ENCODE measurements around the gene ACTL8.
"Not testable (repeated sequence)": the region's sequence is repeated elsewhere in the genome, so short reads cannot be mapped to it uniquely, and the experiment has no call there.

ACTL8 gene

GRCh38 chr1:17735793-17736192, 19.3 kb upstream of the ACTL8 start:
- peak; percentile 46 for DNase-seq

DNA sequence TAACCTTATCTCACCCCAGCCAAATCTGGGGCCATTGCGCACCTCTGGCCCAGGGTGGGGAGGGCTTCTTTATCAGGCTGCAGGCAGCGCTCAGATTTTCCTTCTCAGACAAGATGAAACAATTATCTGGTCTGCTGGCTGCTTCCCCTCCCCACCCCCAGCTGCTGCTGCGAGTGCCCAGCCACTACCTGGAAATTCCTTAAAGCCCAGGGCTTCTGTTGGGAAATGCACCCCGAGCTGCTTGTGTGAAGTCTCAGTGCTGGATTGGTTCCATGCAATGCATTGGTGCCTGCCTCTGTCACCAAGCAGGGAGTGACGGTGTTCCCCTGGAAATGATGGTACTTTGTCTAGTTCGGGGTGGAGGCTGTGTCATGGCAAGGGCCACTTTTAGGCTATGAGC, 18.5 kb upstream of the ACTL8 start:
- DNase-seq = no peak

GRCh38 chr1:17739050-17739449, 16.1 kb upstream of the ACTL8 start:
- DNase-seq = no peak

- no peak for DNase-seq
These were observed 14.1 kb upstream of the ACTL8 start for GRCh38 chr1:17741052-17741451.

GRCh38 chr1:17742583-17742982, 12.6 kb upstream of the ACTL8 start:
- DNase-seq = no peak

DNA sequence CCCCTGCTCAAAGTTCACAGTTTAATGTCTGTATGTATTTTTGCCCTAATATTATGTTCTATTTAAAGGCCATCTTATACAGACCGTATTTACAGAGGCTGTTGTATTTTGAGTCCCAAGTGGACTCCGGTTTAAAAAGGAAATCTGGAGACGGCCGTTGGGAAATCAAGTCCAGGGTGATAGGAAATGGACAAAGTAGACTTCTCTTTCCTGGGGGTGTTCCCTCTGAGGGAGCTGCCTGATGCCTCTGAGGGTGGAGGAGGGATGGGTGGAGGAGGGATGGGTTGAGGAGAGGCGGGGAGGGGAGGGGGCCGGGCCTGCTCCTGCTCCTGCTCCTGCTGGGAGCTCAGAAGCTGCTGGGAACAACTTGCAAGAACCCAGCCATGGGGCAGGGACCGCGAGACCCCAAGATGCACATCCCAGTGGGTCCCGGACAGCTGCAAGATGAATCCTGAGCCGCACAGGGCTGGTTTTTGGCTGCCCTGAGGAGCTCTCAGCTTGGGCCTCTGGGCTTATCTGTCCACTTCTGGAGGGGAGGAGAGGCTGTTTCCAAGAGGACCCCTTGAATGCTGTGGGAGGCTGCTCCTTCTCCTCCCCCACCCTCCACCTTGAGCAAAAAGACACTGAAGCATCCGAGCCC, 12.0 kb upstream of the ACTL8 start:
- peak; percentile 53 for DNase-seq

GRCh38 chr1:17743925-17744324, 11.2 kb upstream of the ACTL8 start:
- no peak for DNase-seq

GRCh38 chr1:17744666-17745478, 10.3 kb upstream of the ACTL8 start:
- peak; percentile 90 for DNase-seq

DNA sequence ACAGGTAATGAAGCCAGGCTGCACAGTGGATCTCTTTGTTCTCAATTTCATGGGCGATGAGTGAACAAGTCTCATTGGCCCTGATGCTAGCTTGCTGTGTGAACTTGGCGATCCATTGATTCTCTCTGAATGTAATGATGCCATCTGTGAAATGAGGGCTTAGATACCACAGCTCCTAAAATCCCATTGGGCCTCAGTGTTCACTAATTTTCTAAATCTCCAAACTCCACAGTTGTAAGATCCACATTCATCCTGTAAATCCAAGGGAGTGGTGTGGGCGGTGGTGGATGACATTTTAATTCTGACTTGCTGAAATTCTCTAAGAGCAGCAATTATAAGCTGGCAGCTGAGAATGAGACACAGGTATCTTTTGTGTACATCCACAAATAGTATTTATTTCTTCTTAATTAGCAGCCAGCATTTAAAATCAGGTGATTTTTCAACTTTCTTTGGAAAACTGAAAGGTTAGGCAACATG, 9.6 kb upstream of the ACTL8 start:
- no peak for DNase-seq

DNA sequence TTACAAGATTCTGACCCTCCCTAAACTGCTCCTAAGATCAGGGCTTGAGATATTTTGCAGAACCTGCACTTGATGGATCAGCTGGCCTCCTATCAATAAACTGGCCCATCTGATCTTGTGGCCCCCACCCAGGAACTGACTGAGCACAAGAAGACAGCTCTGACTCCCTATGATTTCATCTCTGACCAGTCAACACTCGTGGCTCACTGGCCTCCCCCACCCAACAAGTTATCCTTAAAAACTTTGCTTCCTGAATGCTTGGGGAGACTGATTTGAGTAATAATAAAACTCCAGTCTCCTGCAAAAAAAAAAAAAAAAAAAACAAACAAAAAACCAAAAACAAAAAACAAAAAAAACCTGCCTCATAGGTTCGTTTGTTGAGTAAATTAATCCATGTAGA, 8.9 kb upstream of the ACTL8 start:
- DNase-seq = not testable (repeated sequence)

GRCh38 chr1:17746920-17747319, 8.2 kb upstream of the ACTL8 start:
- DNase-seq = no peak

DNA sequence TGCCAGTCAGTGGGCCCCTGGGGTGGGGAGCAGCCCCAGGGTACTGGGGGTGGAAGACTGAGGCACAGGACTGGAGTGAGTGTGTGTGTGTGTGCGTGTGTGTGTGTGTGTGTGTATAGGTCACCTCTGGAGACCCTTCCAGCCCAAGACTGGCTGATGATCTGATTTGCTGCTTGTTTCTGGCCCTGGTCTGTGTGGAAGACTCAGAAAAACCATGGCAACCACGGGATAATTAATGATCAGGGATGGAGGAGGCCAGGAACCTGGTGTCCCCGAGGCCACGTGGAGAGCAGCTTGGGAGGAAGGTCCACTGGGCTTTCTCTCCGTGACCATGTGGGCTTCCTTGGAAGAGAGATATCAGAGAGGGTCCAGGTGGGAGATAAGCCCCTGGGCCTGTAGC, 4.8 kb upstream of the ACTL8 start:
- no peak for DNase-seq

GRCh38 chr1:17752356-17752755, 2.8 kb upstream of the ACTL8 start:
- no peak for DNase-seq

DNA sequence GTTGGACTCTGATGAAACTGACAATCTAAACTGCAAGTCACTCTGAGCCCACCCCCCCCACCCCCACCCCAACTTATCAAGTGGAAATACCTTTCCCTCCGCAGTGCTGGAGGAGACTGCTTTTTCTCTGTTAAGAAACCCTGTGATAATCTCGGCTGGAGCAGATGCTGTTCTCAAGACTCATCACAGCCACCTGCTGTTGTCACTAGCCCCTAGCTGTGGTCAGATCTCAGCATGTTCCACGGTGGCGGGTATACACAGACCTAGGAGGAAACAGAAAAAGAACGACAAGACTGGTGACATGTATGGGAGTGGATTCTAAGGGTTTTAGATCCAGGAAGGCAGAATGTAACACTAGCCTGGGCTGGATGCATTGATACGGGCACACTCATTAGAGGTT, 2.3 kb downstream of the ACTL8 start:
- no peak for DNase-seq

DNA sequence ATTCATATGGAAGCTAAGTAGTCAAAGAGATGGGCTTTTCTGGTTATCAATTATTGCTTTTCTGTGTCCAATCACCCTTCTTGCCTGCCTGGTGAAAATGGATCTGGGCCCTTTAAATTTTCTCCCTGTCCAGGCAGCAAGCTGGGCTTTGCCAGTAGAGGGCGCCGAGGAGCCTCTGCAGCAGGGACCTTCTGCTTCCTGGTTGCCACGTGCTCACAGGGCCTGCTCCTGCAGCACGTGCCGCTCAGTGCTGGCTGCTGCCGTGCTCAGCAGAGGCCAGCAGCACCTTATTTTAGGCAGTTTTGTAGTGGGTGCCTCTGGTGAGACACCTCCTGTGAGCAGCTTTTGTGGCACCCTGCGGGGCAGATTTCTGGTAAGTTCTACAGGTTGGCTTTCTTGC, 4.0 kb downstream of the ACTL8 start:
- DNase-seq = no peak

GRCh38 chr1:17762313-17762712, 7.2 kb downstream of the ACTL8 start:
- DNase-seq = no peak

- DNase-seq = no peak
These were observed 8.3 kb downstream of the ACTL8 start for GRCh38 chr1:17763417-17763816.

DNA sequence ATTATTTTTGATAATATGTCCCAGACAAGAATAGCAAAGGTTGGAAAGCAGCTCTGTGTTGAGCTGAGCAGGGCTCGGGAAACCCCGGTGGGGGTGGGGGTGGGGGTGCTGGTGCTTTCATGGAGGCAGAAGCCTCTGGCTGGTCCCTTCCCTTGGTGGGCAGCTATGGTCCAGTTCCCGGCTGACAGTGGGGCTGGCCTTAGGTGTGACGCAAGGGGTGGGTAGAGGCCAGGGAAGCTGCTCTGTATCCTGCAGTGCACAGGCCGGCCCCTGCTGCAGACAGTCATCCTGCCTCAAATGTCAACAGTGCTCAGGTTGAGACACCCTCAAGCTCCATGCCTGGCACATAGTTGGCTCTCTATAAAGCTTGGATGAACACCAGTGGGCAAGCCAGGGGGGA, 8.9 kb downstream of the ACTL8 start:
- no peak for DNase-seq

DNA sequence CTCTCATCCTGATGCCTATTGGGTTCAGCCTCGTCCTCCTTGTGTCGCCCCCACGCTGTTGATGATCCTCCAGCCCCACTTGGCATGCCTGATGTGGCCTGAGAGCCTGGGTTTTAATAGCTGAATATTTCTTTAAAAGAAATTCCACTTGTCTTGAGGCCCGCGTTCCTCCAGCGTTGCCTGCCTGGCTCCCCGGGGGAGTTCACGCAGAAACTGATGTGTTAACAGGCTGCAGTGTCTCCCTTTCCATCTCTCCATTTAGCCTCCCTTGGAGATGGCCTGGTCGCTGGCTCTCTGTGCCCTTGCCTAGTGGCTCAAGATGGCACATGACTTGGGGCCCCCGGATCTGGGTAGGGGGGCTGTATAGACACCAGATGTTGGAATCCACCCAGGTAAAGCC, 9.5 kb downstream of the ACTL8 start:
- DNase-seq = peak; percentile 57

DNA sequence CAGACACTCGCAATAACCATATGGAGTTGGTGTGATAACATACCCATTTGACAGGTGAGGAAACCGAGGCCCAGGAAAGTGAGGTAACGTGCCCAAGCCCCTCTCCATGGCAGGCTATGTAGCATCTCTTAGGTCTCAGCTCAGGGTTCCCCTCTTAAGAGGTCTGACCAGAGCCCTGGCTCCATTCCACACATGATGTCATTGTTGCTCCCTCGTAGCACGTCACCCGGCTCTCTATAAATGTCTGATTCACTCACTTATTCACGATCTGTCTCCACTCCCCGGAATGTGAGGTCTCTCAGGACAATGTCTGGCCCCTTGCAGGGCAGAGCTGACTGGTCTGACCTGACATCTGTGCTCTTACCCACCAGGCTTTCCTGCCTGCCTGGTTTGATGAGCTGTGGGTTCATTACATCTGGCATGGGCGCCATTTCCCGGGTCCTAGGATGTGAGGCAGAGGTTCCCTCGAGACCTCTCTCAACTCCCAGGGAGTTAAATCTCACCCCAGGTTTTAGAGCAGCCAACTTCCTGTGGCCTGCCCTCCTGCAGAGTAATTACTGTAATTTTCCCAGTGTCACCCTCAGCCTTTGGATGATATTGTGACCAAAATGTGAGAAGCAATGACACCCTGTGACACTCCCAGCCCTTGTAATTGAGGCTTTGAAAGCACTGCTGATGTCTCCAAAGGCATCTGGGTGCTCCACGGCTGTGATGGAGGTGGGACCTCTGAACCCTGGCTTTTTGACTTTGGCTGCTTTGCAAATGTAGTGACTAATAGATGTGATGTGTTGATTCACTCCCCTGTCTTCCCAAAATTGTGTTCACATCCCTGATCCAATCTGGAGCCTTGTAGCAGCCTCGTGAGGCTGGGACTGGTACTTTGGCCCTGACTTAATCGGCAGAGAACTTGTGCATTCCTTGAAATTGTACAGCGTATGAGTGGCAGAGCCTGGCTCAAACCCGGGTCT, 10.6 kb downstream of the ACTL8 start:
- DNase-seq = no peak

GRCh38 chr1:17768651-17769241, 13.6 kb downstream of the ACTL8 start:
- DNase-seq = no peak

DNA sequence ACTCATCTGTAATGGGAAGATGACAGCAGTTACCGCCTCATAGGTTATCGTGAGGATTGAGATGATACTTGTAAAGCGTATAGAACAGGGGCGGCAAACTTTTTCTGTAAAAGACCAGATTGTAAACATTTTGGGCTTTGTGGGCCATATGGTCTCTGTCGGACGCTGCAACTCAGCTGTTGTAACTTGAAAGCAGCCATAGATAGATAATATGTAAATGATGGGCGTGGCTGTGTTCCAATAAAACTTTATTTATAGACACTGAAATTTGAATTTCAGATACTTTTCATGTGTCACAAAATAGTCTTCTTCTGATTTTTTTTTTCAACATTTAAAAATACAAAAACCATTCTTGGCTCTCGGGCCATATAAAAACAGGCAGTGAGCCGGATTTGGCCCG, 15.8 kb downstream of the ACTL8 start:
- no peak for DNase-seq
